Loucy (cell line): ENCODE results near the gene NUDCD2.

Source experiments
- EZH2phosphoT487 ChIP-seq: fragments of 200-600 bp; IDR thresholded peaks from 2 replicates; pipeline ENCODE4 v1.6.1; 2018; ENCODE audit warnings: antibody characterized with exemption, mild to moderate bottlenecking, moderate library complexity, borderline replicate concordance
- TF ChIP-seq, protein P1 (sequence below): fragments of 200-600 bp; sonication (generic); conservative IDR thresholded peaks from 2 replicates; pipeline ENCODE4 v1.5.1; 2014; ENCODE audit warnings: mild to moderate bottlenecking, antibody characterized with exemption, low read length

- TF ChIP-seq, protein P1, sequence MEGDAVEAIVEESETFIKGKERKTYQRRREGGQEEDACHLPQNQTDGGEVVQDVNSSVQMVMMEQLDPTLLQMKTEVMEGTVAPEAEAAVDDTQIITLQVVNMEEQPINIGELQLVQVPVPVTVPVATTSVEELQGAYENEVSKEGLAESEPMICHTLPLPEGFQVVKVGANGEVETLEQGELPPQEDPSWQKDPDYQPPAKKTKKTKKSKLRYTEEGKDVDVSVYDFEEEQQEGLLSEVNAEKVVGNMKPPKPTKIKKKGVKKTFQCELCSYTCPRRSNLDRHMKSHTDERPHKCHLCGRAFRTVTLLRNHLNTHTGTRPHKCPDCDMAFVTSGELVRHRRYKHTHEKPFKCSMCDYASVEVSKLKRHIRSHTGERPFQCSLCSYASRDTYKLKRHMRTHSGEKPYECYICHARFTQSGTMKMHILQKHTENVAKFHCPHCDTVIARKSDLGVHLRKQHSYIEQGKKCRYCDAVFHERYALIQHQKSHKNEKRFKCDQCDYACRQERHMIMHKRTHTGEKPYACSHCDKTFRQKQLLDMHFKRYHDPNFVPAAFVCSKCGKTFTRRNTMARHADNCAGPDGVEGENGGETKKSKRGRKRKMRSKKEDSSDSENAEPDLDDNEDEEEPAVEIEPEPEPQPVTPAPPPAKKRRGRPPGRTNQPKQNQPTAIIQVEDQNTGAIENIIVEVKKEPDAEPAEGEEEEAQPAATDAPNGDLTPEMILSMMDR: no peak
- no peak for TF ChIP-seq EZH2phosphoT487
Observed at GRCh38 chr5:163445345-163445744, 14.6 kb downstream of the NUDCD2 start.
